Measurements from ENCODE around the gene RPTOR.

The RPTOR gene

DNA sequence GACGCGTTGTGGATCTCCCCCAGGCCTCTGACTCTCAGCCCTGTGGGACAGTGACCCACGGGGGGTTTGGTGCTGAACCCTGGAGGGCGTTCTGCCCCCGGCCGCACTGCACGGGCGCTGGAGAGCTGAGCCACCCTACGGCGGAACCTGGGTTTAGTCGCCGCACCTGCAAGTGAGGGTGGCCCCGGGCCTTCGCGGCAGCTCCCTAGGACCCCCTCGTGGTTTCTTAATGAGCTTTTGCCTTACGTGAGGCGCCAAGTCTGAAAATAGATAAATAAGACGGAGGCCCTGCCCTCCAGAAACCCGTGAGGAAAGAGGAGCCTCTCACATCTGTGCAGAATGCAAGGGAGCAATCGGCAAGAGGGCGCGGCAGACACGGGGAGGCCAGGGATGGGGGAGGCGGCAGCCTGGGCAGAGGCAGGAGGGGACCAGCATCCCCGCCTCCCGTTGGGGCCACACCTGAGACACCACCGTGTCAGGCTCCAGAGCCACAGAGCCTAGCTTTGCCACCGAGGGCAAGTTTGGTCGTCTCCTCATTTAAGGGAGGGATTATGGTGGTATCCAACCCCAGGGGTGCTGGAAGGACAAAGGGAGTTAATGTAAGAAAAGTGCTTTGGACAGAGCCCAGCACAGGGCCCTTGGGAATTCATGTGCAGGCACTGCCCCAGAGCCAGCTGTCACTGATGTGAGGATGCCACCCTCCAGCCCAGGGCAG is 293.8 kb downstream of the RPTOR start:
- DNase-seq: no peak

DNA sequence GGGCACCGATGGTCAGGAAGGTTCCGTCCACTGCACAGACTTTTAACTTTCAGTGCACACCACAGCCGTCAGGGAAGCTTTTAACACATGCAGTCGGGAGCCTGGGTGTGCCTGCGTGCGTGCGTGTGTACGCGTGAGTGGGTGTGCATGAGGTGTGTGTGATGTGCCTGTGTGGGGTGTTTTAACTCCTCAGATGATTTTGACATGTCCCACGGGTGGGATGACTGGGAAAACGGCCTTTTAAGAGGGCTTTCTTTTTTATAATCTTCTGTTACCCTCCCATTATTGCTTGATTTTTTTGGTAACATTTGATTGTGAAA is 294.3 kb downstream of the RPTOR start:
- no peak for DNase-seq

DNA sequence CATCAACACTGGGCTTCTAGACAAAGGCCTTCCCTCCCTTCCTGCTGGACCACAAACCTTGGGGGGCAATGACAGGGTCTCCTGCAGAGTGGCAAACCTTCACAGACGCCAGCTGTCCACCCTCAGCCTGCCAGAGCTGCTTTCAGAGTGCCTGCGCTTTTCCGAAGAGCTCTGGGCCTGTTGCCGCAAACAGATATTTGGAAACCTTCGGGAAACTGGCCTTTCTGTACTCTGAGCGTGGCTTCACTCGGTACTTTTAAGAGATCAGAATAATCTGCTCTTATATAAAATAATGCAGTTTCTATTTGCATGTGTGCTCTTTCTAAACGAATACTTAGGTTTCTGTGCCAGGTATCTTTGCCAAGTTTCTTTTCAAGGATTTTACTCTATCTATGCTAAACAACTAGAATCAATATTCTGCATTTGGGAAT is 294.9 kb downstream of the RPTOR start:
- DNase-seq: no peak

DNA sequence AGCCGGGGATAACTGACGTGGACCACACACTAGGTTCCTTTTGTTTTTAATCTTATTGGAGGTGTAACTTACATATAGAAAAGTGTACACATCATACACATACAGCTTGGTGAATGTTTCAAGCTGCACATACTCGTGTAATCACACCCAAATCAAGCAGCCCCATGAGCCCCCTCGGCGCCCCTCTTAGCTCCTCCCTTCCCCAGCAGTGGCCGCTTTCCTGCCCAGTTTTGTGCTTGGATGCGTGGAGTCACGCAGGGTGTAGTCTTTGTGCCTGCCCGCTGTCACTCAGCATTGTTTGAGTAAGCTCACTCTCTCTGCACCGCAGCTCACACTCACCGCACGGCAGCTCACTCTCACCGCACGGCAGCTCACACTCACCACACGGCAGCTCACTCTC is 295.3 kb downstream of the RPTOR start:
- no peak for DNase-seq

DNA sequence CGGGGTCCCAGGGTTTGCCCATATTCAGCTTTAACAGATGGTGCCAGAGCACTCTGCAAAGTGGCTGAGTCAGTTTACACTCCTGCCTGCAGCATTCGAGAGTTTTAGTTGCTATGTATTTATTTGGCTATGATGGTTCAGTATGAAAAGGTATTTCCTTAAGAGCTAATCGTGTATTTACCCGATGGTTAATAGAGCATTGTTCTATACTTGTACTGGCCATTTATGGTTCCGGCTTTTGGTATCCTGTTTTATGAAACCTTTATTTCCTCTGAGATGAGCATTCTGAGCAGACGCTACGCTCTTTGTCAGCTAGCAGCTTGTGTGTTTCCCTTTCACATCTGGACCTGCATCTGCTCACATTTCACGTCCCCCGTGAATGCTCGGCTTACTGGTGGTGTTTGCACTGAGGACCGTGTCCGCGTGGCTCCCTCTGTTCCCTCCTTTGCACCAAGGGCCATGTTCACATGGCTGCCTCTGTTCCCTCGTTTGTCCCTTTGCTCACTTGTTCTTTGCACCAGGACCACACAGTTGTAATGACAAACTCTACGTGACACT is 297.9 kb downstream of the RPTOR start:
- no peak for DNase-seq

DNA sequence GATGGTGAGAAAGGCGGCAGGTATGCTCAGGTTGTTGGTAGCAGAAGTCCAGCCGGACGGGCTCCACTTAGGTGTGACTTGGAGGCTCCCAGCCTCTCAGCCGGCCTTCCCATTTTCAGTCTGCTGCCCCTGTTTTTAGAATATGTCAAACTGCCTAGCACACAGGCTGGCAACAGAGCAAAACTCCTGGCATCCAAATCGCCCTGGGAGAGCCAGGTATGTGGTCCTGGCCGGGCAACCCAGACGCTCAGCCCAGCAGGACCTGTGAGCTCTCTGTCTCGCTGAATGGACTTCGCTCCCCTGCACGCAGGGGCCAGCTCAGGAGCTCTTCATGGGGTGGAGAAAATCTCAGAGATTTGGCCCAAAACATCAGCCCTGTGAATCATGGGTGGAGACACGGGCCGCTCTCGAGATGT is 299.1 kb downstream of the RPTOR start:
- DNase-seq: no peak

DNA sequence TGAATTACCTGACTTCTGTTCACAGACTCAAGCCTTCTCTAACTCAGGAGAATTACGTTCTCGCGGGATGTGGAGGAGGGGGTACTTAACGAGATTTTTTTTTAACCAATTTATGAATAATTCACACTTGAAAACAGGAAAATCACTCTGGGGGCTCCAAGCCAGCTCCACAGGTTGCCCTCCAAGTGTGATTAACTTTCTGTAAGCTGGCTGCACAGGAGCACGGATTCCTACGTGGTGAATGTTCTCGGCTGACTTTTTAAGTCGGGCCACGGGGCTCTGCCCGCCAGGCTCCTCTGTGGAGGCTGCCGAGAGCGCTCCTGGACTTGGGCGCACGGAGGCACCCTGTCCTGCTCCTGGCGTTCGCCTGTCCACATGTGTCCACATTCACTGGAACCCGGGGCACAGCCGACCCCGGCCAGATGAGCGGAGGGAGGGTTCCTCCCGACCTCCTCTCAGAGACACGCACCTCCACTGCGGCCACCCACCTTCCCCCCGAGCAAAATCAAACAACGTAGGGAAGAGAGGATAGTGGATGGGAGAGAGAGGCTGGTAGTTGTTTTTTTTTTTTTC is 299.9 kb downstream of the RPTOR start:
- DNase-seq: no peak

DNA sequence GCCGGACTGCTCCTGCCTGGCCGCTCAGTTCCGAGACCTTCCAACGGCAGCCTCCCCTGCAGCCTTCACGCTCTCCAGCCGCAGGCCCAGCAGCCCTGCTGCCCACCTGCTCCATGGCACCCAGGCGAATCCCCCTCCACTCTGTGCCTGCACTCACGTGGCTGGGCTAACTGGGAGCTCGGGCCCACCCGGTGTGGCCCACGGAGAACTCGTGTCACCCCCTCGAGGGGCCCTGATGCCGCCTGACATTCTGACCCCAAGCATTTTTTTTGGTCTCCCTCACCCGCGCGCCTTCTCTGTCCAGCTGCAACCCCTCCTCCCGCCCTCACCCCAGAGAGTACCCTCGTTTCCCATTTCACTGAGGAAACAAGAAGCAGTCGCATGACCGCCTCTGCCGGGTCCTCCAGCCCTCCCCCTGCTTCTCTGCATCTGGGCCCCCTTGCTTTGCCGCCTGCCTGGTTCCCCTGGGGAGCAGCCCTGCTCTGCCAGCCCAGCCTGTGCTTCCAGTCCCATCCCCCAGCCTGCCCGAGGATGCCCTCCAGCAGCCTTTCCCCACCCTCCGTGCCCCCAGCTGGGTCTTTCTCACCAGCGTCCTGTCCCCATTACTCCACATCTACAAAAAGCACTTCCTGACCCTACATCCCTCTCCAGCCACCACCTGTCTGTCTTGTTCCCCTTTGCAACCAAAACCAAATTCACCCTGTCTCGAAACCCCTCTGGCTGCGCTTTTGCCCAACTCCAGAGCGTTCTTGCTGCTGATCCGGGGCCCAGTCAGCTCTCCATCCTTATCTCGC is 300.6 kb downstream of the RPTOR start:
- no peak for DNase-seq

DNA sequence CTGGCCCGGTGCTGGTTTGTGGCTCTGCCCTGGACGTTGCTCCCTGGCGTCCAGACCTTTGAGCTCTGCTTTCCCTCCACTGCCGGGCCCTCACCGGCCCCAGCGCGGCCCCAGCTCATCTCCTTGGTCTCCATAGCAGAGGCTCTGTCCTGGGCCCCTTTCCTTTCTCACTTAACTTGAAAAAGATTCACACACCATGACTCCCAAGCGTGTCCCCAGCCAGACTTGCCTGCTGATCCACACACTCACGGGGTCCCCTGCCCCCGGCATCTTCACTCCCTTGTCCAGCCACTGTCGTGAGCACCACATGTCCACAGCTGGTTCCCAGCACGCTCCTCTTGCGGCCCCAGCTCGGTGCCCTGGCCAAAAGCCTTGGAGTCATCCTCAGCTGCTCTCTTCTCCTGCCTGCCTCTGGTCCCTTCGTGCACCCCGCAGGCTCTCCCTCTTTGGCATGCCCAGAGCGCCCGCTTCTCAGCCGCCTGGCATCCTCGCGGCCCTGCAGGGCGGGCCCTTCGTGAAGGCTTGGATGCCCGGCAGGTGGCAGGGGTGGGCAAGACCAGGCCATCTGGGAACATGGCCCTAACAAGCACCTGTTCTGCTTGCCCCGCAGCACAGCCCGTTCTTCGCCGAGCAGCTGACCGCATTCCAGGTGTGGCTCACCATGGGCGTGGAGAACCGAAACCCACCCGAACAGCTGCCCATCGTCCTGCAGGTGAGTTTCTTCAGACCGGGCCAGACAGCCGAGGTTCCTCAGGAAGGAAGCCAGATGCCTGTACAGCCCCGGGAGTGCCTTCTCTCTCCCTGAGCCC is 301.4 kb downstream of the RPTOR start:
- no peak for DNase-seq

DNA sequence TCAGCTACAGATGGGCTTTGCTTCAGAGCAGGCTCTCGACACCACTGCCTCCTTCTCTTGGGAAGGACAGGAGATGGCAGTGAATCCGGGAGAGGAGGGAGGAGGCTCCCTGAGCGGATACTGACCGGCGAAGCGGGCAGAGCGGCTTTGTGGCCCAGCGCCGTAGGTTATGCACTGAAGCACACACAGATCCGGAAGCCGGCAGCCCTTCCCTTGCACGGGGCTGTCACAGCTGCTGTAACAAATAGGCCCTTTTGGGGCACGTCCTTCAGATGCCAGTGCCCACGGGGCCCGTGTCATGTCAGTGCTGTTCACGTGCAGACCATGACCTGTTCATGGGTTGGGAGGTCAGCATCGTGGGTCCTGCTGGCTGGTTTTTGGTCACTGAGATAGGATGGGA is 302.3 kb downstream of the RPTOR start:
- no peak for DNase-seq

DNA sequence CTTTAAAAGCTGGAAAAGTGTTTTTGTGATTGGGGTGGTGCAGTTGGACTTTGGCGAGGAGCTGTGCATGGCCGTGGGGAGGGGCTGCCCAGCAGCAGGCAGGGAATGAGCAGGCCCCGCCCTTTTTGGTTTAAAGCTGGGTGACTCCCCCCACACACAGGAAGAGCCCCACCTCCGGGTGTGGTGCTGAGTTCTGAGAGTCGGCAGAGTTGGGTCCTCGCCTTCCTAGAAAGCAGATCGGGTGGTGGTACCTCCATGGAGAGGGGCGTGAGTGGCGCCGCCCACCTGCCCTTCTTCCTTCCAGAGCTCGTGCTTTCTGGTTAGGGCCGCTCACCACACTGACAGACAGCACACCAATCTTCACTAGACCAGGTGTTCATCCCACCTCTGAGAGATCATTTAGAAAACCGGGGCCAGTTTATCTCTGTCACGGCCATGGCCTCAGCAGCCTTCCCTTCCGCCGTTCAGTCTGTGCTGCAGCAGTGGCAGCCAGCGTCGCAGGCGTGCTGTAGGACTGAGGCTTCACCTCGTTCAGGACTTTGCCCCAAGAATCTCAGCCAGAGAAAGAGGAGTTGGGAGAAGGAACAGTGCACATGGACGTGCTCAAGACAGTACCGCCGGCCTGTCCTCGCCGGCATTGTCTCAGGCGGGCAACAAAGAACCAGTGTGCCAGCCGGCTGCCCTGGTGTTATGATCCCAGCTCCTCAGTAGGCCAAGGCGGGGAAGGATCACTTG is 303.0 kb downstream of the RPTOR start:
- no peak for DNase-seq

DNA sequence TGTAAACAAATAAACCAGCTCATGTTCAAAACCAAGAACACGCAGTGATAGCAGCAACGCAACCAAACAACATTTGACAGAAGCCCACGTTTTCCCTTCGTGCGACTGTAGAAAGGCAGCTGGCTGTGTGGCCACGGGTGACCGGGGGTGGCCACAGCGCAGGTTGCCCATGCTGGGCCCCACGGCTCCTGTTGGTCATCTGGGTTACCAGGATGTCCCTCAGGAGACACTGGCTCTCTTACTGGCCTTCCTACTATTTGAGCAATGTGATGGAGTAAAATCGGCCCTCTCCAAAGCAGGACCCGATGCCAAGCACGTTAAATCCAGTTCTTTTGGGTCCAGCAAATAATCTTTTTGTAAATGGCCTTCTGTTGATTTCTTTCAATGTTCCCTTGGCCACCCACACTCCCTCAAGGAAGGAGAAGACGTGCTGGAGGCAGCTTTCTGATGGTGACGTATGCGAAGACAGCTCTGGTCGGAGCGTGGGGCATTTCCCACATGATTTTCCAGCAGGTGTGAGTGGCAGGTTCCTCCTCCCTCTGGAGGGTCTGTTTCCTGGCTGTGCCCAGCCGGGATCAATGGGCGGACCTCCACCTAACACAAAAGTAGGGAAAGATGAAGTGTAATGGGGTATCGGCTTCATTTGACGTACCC is 303.9 kb downstream of the RPTOR start:
- no peak for DNase-seq

DNA sequence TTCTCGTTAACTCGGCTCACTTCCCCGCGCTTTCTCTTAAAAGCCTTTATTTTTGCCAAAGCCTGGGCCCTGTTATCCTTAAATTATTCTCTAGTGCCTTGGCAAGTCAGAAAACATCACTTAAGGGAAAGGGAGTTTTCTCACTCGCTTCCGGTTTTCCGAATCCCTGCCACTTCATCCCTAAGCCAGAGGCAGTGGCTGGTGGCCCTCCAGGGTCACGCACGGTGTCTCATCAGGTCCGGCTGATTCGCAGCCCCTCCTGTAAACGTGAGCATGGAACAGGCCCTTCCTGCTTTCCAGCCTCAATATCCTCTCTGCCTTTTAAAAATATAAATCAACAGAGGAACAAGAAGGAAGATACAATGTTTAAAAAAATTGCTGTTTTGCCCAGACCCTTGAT is 304.5 kb downstream of the RPTOR start:
- no peak for DNase-seq

DNA sequence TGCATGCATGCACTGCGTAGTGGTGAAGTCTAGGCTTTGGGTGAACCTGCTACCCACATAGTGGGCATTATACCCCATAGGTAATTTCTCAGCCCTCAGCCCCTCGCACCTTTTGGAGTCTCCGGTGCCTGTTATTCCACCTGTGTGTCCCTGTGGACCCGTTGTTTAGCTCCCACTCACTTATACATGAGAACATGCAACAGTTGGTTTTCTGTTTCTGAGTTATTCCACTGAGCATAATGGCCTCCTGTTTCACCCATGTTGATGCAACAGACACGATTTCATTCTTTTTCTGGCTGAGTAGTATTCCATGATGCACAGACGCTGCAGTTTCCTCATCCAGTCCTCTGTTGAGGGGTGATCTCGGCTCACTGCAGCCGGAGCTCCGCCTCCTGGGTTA is 305.5 kb downstream of the RPTOR start:
- DNase-seq: no peak

DNA sequence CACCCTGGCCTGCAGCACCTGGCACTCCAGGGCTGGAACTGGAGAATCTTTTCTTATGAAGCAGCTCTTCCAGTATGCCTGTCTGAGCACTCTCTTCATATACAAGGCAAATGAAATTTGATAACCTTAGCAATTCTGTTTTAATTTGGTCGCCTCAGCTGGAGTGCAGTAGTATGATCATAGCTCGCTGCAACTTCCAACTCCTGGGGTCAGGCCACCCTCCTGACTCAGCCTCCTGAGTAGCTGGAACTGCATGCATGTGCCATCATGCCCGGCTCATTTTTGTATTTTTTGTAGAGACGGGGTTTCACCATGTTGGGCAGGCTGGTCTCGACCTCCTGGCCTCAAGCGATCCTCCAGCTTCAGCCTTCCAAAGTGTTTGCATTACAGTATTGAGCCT is 306.2 kb downstream of the RPTOR start:
- DNase-seq: no peak

DNA sequence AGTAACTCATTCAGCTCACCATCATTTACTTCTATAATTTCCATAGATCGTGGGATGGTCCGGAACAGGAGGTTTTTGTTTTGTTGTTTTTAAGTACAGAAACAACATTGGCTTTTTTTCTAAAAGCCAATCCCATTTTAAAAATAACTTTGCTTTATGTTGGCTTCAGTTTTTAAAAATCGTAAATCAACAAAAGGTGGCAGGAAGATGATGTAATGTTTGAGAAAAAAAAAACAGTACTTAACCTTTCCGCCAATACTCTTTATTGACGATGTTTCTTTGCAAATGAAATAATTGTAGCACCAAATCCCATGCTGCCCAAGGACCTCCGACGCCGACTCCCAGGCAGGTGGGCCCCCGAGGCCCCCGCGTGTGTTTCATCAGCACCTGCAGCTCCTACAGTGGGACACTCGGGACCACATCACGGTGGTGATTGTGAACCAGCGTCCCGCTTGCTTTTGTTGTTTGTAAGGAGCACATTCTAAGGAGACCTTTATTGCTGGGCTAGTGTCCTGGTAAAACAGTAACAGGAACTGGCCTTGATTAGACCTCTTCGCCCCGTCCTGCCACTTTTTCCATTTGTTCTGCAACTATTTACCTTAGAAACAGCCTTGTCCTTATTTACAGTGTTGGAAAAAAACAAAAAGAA is 306.8 kb downstream of the RPTOR start:
- DNase-seq: no peak

DNA sequence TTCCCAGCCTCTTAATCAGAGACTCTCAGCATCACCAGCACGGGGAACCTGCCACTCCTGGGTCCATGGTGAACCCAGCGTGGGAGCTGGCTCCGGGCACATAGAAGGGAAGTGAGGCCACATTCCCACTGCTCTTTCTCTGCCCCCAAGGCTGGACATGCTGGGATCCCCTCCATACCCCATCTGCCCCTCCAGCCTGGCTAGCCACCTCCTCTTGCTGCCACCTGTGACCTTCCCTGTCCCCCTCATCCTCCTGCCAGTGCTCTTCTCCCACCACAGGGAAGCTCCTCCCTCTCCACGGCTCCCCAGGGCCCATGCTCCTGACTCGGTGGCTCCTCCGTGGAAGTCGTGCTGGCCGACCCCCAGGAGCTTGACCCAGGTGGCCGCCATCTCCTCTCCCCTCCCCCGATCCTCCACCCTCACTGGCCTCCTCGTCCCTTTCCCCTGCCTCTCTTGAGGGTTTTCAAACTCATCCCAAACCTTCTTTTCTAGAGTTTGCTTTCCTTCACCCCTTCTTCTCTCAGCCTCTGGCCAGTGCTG is 307.9 kb downstream of the RPTOR start:
- no peak for DNase-seq

DNA sequence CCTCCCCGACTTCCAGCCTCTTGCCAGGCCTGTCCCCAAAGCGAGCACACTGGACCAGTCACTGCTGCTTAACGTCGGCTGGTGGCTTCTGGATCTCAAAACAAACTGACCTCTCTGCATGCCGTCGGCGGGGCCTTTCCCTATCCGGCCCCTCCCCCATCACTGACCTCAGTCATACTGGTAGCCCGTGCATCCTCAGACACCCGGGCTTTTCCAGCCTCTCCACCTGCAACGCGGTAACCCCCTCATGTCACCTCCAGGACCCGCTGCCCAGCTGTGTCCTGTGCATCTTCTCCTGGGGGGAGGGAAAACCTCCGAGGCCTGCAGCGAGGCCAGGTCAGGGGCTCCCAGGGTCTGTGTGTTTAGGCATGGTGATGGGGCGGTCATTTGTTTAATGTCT is 308.4 kb downstream of the RPTOR start:
- no peak for DNase-seq

DNA sequence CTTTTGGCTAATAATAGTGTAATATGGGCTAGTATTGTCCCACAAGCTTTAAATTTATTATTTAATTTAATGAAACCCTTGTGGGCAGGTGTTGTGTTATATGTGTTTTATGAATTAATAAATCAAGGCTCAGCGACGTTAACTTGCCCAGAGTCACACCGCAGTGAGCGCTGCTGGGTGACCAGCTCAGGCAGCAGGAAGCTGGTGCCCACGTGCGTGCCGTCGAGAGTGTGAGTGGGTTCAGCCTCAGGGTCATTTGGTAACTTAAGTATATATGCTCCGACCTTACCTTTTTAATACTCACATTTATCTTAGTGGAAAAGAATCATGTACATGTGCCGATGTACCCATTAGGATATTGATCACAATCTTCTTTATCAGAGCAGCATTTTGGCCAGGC is 309.6 kb downstream of the RPTOR start:
- no peak for DNase-seq

DNA sequence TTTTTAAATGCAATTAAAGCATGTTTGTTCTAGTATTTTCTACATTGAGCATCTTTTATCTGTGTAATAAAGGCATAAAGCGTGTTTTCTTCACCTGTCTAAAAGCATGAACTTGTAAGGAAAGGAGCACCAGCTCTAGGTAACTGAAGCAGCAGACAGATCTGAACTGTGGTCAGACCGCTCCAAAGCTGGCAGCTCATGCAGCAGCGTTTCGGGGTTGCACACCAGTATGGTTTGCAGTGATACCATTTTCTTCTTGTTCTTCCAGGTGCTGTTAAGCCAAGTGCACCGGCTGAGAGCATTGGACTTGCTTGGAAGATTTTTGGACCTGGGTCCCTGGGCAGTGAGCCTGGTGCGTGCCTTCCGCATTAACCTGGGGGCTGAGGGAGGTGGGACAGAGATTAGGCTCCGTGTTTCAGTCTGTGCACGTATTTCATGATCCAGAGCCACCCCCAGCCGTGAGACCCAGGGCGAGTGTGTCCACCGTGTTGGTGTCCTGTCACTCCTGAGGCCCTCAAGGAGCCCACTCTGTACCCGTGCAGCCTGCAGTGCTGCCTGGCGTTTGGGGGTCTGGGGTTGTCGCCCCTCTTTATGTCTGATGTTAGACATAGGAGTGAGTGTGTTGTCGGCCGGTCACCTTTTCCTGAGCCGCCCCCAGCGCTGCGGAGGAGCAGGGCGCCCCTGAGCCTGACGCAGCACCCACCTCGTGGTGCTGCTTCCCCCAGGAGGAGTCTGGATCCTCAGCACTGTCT is 310.7 kb downstream of the RPTOR start:
- DNase-seq: no peak

Data from DMS53 (cell line).